B cell (primary cell): ENCODE results near the gene MRM2. TPM values are rescaled to one million over a fixed set of nuclear protein-coding genes. Genes with fewer than 3 reads are reported as not detected.

Source experiments
- ATAC-seq: fragments of 200-7000 bp; cut with Tn5 transposase; one replicate; pipeline ENCODE4 v1.10.0; 2021; ENCODE audit warnings: low read depth, mild to moderate bottlenecking, moderate number of reproducible peaks, moderate library complexity
- CTCF ChIA-PET: fragments of 350-600 bp; sonication (Branson Sonifier 250); formaldehyde crosslinking; loops from one replicate; lab custom pipeline; 2021; ENCODE audit warnings: antibody characterized with exemption, inconsistent platforms; lab: Charles Lee
- POLR2A ChIA-PET: fragments of 350-600 bp; sonication (Branson Sonifier 250); formaldehyde crosslinking; loops from one replicate; lab custom pipeline; 2021; ENCODE audit warnings: antibody characterized with exemption; lab: Charles Lee
- DNase-seq: peaks from one replicate; pipeline ENCODE4 v3.0.0; 2013
- H2AFZ ChIP-seq: 2 replicates; pipeline ENCODE4 v1.6.1; 2012; ENCODE audit warnings: mild to moderate bottlenecking, low read depth, low read length; ENCODE audit not compliant: insufficient read depth, poor library complexity, severe bottlenecking
- H3K27ac ChIP-seq, 2 donors: 1 replicate in 1 of 2; 2 replicates in 1 of 2; pipeline ENCODE4 v1.5.1; 2012 to 2013; ENCODE audit warnings: low read length in 2 of 2, mild to moderate bottlenecking in 2 of 2, moderate library complexity in 1 of 2
- H3K27me3 ChIP-seq, 4 experiments: fragments of 200-600 bp in 1 of 4; sonication (generic) in 1 of 4; replicated peaks in 1 of 4; 1 replicate in 2 of 4; 2 replicates in 2 of 4; pipeline versions ENCODE4 v1.6.1 to v1.7.0; 2013 to 2016; ENCODE audit warnings: low read length in 3 of 4, mild to moderate bottlenecking in 2 of 4, mixed read lengths in 1 of 4, moderate library complexity in 1 of 4; ENCODE audit not compliant: insufficient read depth in 4 of 4, control insufficient read depth in 3 of 4; ENCODE audit errors: control extremely low read depth in 1 of 4
- H3K36me3 ChIP-seq, 2 experiments: replicated peaks in 1 of 2; 1 replicate in 1 of 2; 2 replicates in 1 of 2; pipeline versions ENCODE4 v1.6.1 to v1.7.1; 2013; ENCODE audit warnings: low read length in 1 of 2; ENCODE audit not compliant: insufficient read depth in 2 of 2, control insufficient read depth in 1 of 2; ENCODE audit errors: control extremely low read depth in 1 of 2, extremely low read depth in 1 of 2
- H3K4me1 ChIP-seq, 2 donors: fragments of 200-600 bp in 1 of 2; sonication (generic) in 1 of 2; 1 replicate in 1 of 2; 2 replicates in 1 of 2; pipeline versions ENCODE4 v1.5.1 to v1.6.1; 2013 to 2017; ENCODE audit warnings: low read length in 2 of 2; ENCODE audit not compliant: control insufficient read depth in 2 of 2, insufficient read depth in 2 of 2
- H3K4me2 ChIP-seq: replicated peaks from 2 replicates; pipeline ENCODE3; 2012; ENCODE audit warnings: mild to moderate bottlenecking, low read depth, low read length; ENCODE audit not compliant: poor library complexity, severe bottlenecking
- H3K4me3 ChIP-seq, 5 experiments: fragments of 200-600 bp in 1 of 5; sonication (generic) in 1 of 5; 1 replicate in 3 of 5; 2 replicates in 2 of 5; pipeline versions ENCODE4 v1.5.1 to v1.7.0; 2011 to 2016; ENCODE audit warnings: low read length in 4 of 5, mild to moderate bottlenecking in 4 of 5, low read depth in 2 of 5, control low read depth in 1 of 5, moderate library complexity in 1 of 5; ENCODE audit not compliant: insufficient read depth in 1 of 5; ENCODE audit errors: control extremely low read depth in 1 of 5, extremely low read depth in 1 of 5
- H3K79me2 ChIP-seq: fragments of 200-600 bp; sonication (generic); one replicate; pipeline ENCODE4 v1.6.0; 2016; ENCODE audit warnings: low read length; ENCODE audit not compliant: control insufficient read depth, insufficient read depth
- H3K9ac ChIP-seq: fragments of 200-600 bp; sonication (generic); 2 replicates; pipeline ENCODE4 v1.6.1; 2017; ENCODE audit warnings: mild to moderate bottlenecking, low read length, moderate library complexity
- H3K9me3 ChIP-seq, 3 donors: one replicate each; pipeline versions ENCODE4 v1.6.1 to v1.7.1; 2013; ENCODE audit warnings: low read length in 2 of 3; ENCODE audit not compliant: control insufficient read depth in 2 of 3, insufficient read depth in 1 of 3; ENCODE audit errors: control extremely low read depth in 1 of 3
- H4K20me1 ChIP-seq: 2 replicates; pipeline ENCODE4 v1.6.0; 2012; ENCODE audit warnings: mild to moderate bottlenecking, low read length; ENCODE audit not compliant: insufficient read depth, control insufficient read depth, poor library complexity, severe bottlenecking
- H3K27ac Mint-ChIP-seq: one replicate; pipeline ENCODE4 v1.8.0; 2021; ENCODE audit warnings: mixed read lengths
- H3K27me3 Mint-ChIP-seq: one replicate; pipeline ENCODE4 v1.8.0; 2021; ENCODE audit warnings: mixed read lengths
- H3K4me1 Mint-ChIP-seq: one replicate; pipeline ENCODE4 v1.8.0; 2021; ENCODE audit warnings: mixed read lengths
- H3K4me3 Mint-ChIP-seq: one replicate; pipeline ENCODE4 v1.8.0; 2021; ENCODE audit warnings: mixed read lengths
- H3K9me3 Mint-ChIP-seq: one replicate; pipeline ENCODE4 v1.8.0; 2022; ENCODE audit warnings: mixed read lengths; ENCODE audit not compliant: insufficient read depth
- EZH2 ChIP-seq: IDR thresholded peaks from 2 replicates; pipeline ENCODE4 v1.6.1; 2012; ENCODE audit warnings: borderline replicate concordance, low read depth, mild to moderate bottlenecking, moderate library complexity, low read length; ENCODE audit not compliant: insufficient read depth, poor library complexity, severe bottlenecking
- WGBS: methylation state at CpG from one replicate; pipeline ENCODE4 v1.1.5; 2013; ENCODE audit warnings: missing lambda C conversion rate; ENCODE audit not compliant: insufficient coverage; 5-methylcytosine and 5-hydroxymethylcytosine counted together
- intact Hi-C: fragments of 100-400 bp; cut with micrococcal nuclease; formaldehyde crosslinking; loops from one replicate; pipeline ENCODE4 v1.10.0; 2022
- polyA plus RNA-seq: library from polyadenylated mRNA; depleted of rRNA; stranded (reverse); fragments of >200 nt; gene quantifications from 2 replicates; pipeline ENCODE4 v1.2.3, GENCODE V29; 2012
- total RNA-seq, 2 donors: library from RNA; stranded (reverse); fragments of 120-200 nt in 1 of 2; gene quantifications; 1 replicate in 1 of 2; 2 replicates in 1 of 2; pipeline versions ENCODE4 v1.2.3 to v1.2.4, GENCODE V29; 2013 to 2022
- TF ChIP-seq, protein P1 (sequence below): fragments of 200-600 bp; IDR thresholded peaks from one replicate; pipeline ENCODE4 v1.8.0; 2022; ENCODE audit warnings: antibody characterized with exemption, mild to moderate bottlenecking

The MRM2 gene
- total and polyA plus RNA-seq, 2 donors (not counting 1 experiment from before 2014, with no cell fraction given), result 9.2 to 29.0 TPM

DNA sequence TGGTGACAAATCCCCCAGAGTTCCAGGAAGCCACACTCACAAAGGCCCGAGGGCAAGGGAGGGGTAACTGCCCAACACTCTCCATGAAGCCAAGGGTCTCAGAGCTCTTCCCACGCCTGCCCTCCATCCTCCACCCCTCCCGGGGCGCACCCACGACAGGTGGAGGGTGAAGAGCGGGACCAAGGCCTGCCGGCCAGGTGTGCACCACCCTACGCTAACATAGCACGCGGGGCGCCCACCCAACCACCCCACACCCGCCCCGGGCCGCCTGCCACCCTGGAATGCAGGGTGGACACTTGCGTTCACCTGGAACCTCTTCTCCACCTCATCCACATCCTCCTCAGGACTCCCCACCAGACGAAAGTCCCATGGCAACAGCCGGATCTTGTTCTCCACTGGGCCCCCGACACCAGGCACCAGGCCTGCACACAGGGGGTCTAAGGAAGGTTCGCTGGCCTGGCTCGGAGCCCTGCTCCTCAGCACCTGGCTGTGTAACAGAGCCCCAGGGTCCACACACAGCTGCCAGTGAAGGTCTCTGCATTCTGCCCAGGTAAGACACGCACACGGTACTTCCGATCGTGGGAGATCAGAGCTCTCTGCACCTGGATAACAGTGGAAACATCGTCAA lies 41.9 kb downstream of the MRM2 start:
- no peaks in the 10 kb centered on the region for H3K27me3 ChIP-seq
- no peak overlapping the region for H3K4me3 ChIP-seq
- WGBS, result 99% methylated on average over 25 of the region's 25 CpGs
- peaks cover 0 to 14% of the 10 kb centered on the region in 2 donors for H3K4me1 ChIP-seq
- Mint-ChIP-seq H3K9me3 (no peaks in the 10 kb centered on the region), H3K27ac (no peak overlapping the region), H3K4me1 (peaks cover 15% of the 10 kb centered on the region), H3K4me3 (no peak overlapping the region), H3K27me3 (no peaks in the 10 kb centered on the region)
- TF ChIP-seq, protein P1, sequence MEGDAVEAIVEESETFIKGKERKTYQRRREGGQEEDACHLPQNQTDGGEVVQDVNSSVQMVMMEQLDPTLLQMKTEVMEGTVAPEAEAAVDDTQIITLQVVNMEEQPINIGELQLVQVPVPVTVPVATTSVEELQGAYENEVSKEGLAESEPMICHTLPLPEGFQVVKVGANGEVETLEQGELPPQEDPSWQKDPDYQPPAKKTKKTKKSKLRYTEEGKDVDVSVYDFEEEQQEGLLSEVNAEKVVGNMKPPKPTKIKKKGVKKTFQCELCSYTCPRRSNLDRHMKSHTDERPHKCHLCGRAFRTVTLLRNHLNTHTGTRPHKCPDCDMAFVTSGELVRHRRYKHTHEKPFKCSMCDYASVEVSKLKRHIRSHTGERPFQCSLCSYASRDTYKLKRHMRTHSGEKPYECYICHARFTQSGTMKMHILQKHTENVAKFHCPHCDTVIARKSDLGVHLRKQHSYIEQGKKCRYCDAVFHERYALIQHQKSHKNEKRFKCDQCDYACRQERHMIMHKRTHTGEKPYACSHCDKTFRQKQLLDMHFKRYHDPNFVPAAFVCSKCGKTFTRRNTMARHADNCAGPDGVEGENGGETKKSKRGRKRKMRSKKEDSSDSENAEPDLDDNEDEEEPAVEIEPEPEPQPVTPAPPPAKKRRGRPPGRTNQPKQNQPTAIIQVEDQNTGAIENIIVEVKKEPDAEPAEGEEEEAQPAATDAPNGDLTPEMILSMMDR, result no peak
- no peak for TF ChIP-seq EZH2
- no peak overlapping the region for H2AFZ ChIP-seq
- no peak overlapping the region for H3K4me2 ChIP-seq
- H3K79me2 ChIP-seq, result peaks cover 47% of the 10 kb centered on the region
- ATAC-seq (no peak), DNase-seq (no peak)
- POLR2A ChIA-PET, result no interaction called here
- H3K27ac ChIP-seq, result no peak overlapping the region
- H3K36me3 ChIP-seq, result peaks cover 0 to 37% of the 10 kb centered on the region in 2 experiments
- CTCF ChIA-PET, result no interaction called here
- intact Hi-C loops, result no loop called here
- no peak overlapping the region for H3K9ac ChIP-seq
- peaks cover 9% of the 10 kb centered on the region for H4K20me1 ChIP-seq
- peaks cover 0 to 16% (median 4%) of the 10 kb centered on the region in 3 donors for H3K9me3 ChIP-seq

DNA sequence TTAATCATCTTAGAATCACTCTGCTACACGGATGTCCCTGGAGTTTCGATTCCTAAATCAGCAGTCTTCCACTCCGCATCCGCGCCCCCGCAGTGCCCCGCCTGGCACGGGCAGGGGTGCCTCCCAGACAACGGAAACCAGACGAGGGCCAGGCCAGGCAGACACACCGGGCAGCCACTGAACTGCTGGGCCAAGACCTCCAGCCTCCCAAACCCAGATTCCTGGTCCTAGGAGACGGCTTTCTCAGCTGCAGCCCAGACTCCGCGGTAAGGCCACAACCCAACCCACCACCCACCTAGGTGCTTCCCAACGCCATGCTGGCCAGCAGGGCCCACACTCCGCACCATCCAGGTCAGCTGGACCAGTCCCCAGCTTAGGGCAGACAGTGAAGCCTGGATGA lies 42.5 kb downstream of the MRM2 start:
- peaks cover 0 to 39% of the 10 kb centered on the region in 2 experiments for H3K36me3 ChIP-seq
- Mint-ChIP-seq H3K9me3 (no peaks in the 10 kb centered on the region), H3K27me3 (no peaks in the 10 kb centered on the region), H3K4me3 (no peak overlapping the region), H3K4me1 (peaks cover 15% of the 10 kb centered on the region), H3K27ac (no peak overlapping the region)
- H3K4me2 ChIP-seq, result no peak overlapping the region
- peaks cover 9% of the 10 kb centered on the region for H4K20me1 ChIP-seq
- DNase-seq, result no peak
- POLR2A ChIA-PET, result no interaction called here
- H3K79me2 ChIP-seq, result peaks cover 47% of the 10 kb centered on the region
- H3K4me3 ChIP-seq, result no peak overlapping the region
- no peak for TF ChIP-seq EZH2
- TF ChIP-seq, protein P1, result no peak
- 98% methylated on average over 16 of the region's 16 CpGs for WGBS
- H3K9ac ChIP-seq, result no peak overlapping the region
- no peak overlapping the region for H3K27ac ChIP-seq
- no peaks in the 10 kb centered on the region for H3K27me3 ChIP-seq
- H3K4me1 ChIP-seq, result peaks cover 0 to 14% of the 10 kb centered on the region in 2 donors
- ATAC-seq, result no peak
- CTCF ChIA-PET, result no interaction called here
- H3K9me3 ChIP-seq, result peaks cover 0 to 16% (median 6%) of the 10 kb centered on the region in 3 donors
- no peak overlapping the region for H2AFZ ChIP-seq
- intact Hi-C loops, result no loop called here
